IMR-90 (cell line): ENCODE results near the gene RASGRF1.

Experiments used
- BHLHE40 ChIP-seq: fragments of 150-350 bp; IDR thresholded peaks from 2 replicates; pipeline ENCODE4 v1.6.1; 2016; ENCODE audit warnings: mild to moderate bottlenecking, low read depth, low read length
- CEBPB ChIP-seq: IDR thresholded peaks from 2 replicates; pipeline ENCODE4 v1.6.1; 2012; ENCODE audit warnings: low read depth, low read length, improper control_type of control experiment
- CTCF ChIP-seq: conservative IDR thresholded peaks from 2 replicates; pipeline ENCODE4 v1.5.1; 2012; ENCODE audit warnings: mild to moderate bottlenecking, low read depth, low read length, improper control_type of control experiment
- MAZ ChIP-seq: IDR thresholded peaks from 2 replicates; pipeline ENCODE4 v1.6.1; 2012; ENCODE audit warnings: low read depth, mild to moderate bottlenecking, low read length, improper control_type of control experiment, moderate library complexity, borderline replicate concordance
- POLR2A ChIP-seq: IDR thresholded peaks from 2 replicates; pipeline ENCODE4 v1.6.1; 2012; ENCODE audit warnings: mild to moderate bottlenecking, low read depth, low read length
- RAD21 ChIP-seq: IDR thresholded peaks from 2 replicates; pipeline ENCODE4 v1.6.1; 2012; ENCODE audit warnings: low read length, improper control_type of control experiment
- RCOR1 ChIP-seq: IDR thresholded peaks from 2 replicates; pipeline ENCODE4 v1.6.1; 2012; ENCODE audit warnings: mild to moderate bottlenecking, low read length, improper control_type of control experiment; ENCODE audit not compliant: insufficient replicate concordance
- RFX5 ChIP-seq: IDR thresholded peaks from 2 replicates; pipeline ENCODE4 v1.8.0; 2012; ENCODE audit warnings: low read depth, mild to moderate bottlenecking, low read length, moderate library complexity
- SMC3 ChIP-seq: fragments of 150-350 bp; IDR thresholded peaks from 2 replicates; pipeline ENCODE4 v1.6.1; 2016; ENCODE audit warnings: low read depth, mild to moderate bottlenecking, antibody characterized with exemption, low read length, moderate library complexity
- TF ChIP-seq, protein P1 (sequence below): fragments of 150-350 bp; IDR thresholded peaks from 2 replicates; pipeline ENCODE4 v1.6.1; 2017; ENCODE audit warnings: mild to moderate bottlenecking, antibody characterized with exemption, low read length, low read depth
- TF ChIP-seq, protein P2 (sequence below): fragments of 150-350 bp; IDR thresholded peaks from 2 replicates; pipeline ENCODE4 v1.6.1; 2016; ENCODE audit warnings: low read depth, mild to moderate bottlenecking, low read length, moderate library complexity, borderline replicate concordance

GRCh38 chr15:79082363-79083070, 8.1 kb downstream of the RASGRF1 start:
- TF ChIP-seq CTCF: no peak
- TF ChIP-seq BHLHE40: no peak
- no peak for TF ChIP-seq RAD21
- TF ChIP-seq SMC3: no peak
- no peak for TF ChIP-seq CEBPB
- no peak for TF ChIP-seq RFX5
- TF ChIP-seq, protein P1, sequence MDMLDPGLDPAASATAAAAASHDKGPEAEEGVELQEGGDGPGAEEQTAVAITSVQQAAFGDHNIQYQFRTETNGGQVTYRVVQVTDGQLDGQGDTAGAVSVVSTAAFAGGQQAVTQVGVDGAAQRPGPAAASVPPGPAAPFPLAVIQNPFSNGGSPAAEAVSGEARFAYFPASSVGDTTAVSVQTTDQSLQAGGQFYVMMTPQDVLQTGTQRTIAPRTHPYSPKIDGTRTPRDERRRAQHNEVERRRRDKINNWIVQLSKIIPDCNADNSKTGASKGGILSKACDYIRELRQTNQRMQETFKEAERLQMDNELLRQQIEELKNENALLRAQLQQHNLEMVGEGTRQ: no peak
- TF ChIP-seq POLR2A: no peak
- no peak for TF ChIP-seq MAZ
- TF ChIP-seq, protein P2, sequence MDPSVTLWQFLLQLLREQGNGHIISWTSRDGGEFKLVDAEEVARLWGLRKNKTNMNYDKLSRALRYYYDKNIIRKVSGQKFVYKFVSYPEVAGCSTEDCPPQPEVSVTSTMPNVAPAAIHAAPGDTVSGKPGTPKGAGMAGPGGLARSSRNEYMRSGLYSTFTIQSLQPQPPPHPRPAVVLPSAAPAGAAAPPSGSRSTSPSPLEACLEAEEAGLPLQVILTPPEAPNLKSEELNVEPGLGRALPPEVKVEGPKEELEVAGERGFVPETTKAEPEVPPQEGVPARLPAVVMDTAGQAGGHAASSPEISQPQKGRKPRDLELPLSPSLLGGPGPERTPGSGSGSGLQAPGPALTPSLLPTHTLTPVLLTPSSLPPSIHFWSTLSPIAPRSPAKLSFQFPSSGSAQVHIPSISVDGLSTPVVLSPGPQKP: no peak
- no peak for TF ChIP-seq RCOR1
